ENCODE measurements around the gene COL1A1.

COL1A1 gene

GRCh38 chr17:50199803-50200456 lies 1.5 kb downstream of the COL1A1 start:
- peak; percentile 71 to 81 for DNase-seq

DNA sequence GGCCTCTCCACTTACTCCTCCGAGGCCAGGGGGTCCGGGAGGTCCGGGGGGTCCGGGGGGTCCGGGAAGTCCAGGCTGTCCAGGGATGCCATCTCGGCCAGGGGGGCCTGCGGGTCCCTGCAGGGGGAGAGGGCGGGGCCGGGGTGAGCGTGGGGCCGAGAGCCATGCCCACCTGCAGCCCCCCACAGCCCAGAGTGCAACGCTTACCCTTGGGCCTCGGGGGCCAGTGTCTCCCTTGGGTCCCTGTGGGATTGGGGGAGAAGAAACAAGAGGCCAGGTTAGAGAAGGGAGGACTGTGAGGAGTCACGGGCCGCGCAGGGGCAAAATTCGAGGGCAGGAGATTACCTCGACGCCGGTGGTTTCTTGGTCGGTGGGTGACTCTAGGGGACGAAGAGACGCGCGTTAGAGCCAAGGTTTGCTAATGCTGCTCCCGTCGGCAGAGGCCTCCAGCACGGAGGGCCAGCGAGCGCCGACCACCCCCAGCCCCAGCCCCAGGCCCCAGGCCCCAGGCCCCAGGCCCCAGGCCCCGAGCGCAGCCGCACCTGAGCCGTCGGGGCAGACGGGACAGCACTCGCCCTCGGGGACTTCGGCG lies 2.1 kb downstream of the COL1A1 start:
- DNase-seq: no peak

DNA sequence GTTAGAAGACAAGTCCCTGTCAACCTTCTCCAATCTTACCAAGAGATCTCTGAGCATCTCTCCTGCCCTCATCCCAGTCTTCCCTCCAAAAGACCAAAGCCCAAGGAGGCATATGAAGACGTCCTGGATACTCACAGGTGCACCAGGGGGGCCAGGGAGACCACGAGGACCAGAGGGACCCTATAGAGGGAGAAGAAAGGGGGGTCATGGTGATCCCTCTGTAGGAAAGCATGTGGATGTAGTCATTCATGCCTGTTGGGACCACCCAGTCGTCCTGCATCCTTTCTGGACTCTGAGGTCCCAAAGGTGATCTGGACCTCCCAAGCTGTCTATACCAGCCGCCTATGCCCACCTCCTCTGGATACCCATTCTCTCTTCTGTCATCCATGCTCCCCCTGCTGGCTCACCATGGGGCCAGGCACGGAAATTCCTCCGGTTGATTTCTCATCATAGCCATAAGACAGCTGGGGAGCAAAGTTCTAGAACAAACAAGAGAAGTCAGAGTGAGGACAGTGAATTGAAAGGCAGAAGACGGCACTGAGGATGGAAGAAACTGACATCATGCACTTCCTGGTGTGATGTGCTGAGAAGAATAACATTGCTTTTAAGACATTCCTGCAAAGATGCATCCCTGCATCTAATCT lies 3.3 kb downstream of the COL1A1 start:
- peak; percentile 49 to 66 for DNase-seq

DNA sequence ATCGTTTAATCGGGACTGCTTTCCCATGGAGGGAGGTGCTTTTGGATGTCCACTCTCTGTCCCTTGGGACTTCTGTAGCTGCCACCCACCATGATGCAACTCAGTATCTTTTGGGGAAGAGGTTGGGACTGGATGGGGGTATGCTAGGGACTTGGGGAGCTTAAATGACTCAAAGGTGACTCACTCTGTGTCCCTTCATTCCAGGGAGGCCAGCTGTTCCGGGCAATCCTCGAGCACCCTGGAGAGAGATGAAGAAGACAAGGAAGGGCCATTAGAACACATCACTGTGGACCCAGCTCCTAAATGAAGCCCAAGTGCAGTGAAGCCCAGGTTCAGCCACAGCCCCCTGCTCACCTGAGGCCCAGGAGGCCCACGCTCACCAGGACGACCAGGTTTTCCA lies 4.6 kb downstream of the COL1A1 start:
- DNase-seq: no peak

DNA sequence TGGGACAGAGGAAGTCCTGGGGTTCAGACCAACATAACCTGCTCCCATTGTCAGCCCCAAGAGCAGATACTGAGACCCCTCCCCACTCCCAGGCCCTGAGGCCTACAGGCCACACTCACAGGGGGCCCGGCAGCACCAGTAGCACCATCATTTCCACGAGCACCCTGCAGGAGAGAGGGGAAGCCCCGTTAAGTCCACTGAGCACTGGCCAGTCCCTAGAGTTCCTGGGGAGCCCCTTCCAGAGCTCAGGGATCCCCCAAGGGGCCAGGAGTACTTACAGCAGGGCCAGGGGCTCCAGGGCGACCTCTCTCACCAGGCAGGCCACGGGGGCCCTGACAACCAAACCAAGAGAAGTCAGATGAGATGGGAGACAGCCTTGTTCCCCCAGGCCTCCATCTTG lies 5.4 kb downstream of the COL1A1 start:
- DNase-seq: no peak

DNA sequence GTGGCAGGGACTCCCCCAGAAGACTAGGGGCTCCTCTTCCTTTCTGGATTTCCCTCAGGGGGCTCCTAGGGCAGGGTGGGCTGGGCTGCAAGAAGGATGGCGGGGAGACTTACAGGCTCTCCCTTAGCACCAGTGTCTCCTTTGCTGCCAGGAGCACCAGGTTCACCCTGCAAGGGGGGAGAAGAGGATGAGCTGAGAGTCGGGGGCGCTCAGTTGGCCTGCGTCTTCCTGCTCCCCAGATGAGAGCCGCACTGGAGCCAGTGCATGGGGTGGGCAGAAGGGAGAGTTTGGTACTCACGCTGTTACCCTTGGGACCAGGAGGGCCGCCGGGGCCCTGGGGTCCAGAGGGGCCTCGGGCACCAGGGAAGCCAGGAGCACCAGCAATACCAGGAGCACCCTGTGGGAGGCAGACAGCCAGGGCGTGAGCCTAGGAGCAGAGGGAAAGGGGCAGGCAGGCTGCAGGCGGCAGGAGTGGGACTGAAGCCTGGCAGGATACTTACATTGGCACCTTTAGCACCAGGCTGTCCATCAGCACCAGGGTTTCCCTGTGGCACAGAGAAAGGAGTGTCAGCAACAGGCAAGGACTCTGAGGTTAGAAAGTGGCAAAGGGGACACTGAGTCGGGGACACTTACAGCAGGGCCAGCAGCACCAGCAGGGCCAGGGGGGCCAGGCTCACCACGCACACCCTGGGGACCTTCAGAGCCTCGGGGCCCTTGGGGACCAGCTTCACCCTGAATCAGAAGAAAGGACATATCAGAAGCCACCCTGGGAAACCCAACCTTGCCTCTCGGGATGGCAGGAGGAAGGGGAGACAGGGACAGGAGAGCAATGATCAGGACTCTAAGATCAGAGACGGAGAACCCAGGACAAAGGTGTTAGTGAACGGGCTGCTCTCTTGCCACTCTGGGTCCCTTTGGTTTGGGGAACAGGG lies 6.2 kb downstream of the COL1A1 start:
- DNase-seq: no peak

DNA sequence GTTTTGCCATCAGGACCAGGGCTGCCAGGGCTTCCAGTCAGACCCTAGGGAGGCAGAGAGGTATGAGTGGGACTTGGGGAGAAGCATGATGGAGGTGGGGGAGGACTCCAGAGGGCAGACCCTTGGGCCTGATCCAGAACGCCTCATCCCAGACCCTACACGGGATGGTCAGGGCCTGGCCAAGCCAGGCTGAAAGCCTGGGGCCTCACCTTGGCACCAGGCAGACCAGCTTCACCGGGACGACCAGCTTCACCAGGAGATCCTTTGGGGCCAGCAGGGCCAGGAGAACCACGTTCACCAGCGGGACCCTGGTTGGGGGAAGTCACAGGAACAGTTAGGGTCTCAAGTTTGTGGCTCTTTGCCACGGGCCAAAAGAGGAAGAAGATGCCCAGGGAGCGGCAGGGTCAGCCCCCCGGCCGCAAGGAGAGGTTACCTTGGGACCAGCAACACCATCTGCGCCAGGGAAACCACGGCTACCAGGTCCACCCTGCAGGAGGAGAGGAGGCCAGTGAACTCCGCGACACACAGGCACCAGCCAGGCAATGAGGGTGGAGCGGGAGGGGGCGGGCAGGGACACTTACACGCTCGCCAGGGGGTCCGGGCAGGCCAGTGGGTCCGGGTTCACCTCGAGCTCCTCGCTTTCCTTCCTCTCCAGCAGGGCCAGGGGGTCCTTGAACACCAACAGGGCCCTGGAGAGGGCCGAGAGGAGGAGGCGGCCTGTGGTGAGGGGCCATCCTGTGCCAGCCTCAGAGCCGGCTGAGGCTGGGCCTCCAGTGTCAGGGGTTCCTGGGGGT lies 7.1 kb downstream of the COL1A1 start:
- DNase-seq: no peak

- DNase-seq: no peak
Observed at GRCh38 chr17:50192618-50193291, 8.7 kb downstream of the COL1A1 start.

DNA sequence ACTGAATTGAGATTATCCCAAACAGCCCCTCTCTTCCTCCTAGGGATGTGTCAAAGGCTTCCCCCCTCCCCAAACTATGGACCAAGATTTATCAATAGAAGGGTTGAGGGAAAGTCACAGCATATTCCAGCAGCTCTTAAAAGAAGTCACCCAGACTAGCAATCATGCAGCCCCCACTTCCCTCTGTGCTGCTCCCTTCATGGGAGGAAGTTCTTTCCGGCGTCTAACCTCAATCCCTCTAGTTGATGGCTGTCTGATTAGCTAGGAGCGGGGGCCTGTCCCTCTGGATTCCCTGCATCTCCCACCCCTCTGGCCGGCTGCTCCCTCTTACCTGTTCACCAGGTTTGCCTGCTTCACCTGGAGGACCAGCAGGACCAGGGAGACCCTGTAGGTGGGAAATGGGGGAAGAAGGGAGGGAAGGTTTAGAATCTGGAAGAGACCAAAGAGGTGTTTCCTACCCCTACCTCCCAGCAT lies 9.2 kb downstream of the COL1A1 start:
- no peak for DNase-seq

DNA sequence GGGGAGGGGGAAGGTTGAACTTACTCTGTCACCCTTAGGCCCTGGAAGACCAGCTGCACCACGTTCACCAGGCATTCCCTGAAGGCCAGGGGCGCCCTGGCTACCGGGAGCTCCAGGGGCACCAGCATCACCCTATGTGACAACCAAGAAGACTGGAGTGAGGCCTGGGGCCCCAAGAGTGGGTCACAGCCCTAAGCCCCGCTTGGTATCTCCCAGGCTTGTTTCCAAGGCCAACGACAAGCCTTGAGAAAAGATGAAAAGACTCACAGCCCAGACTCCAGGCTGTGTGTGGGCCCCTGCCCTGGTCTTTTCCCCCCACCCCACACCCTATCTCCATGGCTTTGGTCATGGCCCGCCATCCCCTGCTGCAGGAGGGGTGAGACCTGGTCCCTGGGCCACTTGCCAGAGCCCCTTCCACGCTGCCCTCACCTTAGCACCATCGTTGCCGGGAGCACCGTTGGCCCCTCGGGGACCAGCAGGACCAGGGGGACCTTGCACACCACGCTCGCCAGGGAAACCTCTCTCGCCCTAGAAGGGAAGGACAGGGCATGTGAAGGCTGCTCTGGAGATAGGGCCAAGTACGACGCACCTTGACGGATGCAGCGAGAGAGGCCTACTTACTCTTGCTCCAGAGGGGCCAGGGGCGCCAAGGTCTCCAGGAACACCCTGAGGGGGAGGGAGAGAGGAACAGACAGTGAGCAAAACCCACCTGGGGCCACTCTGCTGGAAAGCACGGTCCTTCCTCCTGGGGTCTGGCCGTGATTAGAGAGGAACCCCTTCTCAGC lies 9.9 kb downstream of the COL1A1 start:
- no peak for DNase-seq

- DNase-seq: no peak
Observed at GRCh38 chr17:50190603-50191358, 10.7 kb downstream of the COL1A1 start.

DNA sequence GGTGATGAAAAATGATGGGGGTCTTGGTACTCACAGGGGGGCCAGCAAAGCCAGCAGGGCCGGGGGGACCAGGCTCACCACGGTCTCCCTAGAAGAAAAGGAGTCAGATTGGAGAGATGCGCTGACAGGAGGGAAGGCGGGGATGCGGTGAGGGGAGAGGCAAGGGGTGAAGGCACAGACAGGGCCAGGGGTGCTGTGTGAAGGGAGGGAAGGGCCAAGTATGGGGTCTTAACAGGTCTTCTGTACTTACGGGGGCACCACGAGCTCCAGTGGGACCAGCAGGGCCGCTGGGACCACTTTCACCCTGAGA lies 11.2 kb downstream of the COL1A1 start:
- no peak for DNase-seq

DNA sequence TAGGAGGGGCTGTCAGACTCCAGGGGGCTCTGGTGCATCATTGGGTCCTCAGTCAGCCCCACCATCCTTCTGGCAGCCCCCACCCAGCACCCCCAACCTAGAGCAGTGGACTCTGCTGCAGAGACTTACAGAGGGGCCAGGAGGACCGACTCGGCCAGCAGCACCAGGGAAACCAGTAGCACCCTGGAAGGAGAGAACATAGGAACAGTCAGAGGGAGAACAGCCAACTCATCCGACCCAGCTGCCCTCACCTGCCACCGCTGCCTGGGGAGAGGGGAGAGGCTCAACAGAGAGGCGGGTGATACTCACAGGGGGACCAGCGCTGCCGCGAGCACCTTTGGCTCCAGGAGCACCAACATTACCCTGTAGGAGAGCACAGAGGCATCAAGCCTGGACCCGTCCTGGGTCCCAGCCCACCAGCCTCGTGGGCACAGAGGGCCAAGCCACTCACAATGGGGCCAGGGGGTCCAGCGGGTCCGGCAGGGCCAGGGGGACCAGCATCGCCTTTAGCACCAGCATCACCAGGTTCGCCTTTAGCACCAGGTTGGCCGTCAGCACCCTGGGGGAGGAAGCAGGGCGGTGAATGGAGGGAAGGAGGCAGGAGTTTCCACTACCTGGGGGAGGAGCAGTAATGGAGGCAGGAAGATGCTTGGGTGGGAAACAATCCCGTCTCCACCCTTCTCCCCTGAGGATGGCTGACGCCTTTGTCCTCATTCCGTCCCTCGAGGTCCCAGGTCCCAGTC lies 11.7 kb downstream of the COL1A1 start:
- no peak for DNase-seq

GRCh38 chr17:50188921-50189549 lies 12.4 kb downstream of the COL1A1 start:
- DNase-seq: no peak

DNA sequence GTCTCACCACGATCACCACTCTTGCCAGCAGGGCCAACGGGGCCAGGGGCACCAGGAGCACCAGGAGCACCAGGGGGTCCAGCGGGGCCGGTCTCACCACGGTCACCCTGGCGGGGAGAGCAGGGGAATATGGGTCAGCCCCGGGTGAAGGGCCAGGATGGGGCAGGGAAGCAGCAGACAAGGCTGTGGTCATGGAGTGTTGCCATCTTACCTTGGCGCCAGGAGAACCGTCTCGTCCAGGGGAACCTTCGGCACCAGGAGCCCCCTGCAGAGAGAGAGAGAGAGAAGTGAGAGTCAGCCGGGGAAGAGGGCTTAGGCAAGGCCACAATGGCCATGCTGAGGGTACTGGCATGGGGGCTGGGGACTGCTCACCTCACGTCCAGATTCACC lies 12.9 kb downstream of the COL1A1 start:
- DNase-seq: no peak

- no peak for DNase-seq
Observed at GRCh38 chr17:50187751-50188530, 13.5 kb downstream of the COL1A1 start.

GRCh38 chr17:50187394-50187725 lies 14.1 kb downstream of the COL1A1 start:
- no peak for DNase-seq

GRCh38 chr17:50186661-50187393 lies 14.6 kb downstream of the COL1A1 start:
- DNase-seq: no peak
